Activated CD4-positive, alpha-beta T cell treated with anti-CD3 and anti-CD28 coated beads, Interleukin-2, amount 50 U/mL, for 16 hours (primary cell): ENCODE results near the gene ERICH4.
"Not testable (repeated sequence)": the region's sequence is repeated elsewhere in the genome, so short reads cannot be mapped to it uniquely, and the experiment has no call there.

Source experiments
- DNase-seq: peaks from one replicate; pipeline ENCODE4 v3.0.0-alpha.2; 2020

Gene ERICH4

GRCh38 chr19:41415154-41415571 is 27.8 kb upstream of the ERICH4 start:
- DNase-seq: no peak

GRCh38 chr19:41416194-41416674 is 26.7 kb upstream of the ERICH4 start:
- no peak for DNase-seq

GRCh38 chr19:41420101-41420880 is 22.7 kb upstream of the ERICH4 start:
- DNase-seq: no peak

GRCh38 chr19:41421314-41421713 is 21.6 kb upstream of the ERICH4 start:
- no peak for DNase-seq

- no peak for DNase-seq
These were observed 21.0 kb upstream of the ERICH4 start for GRCh38 chr19:41421973-41422372.

- no peak for DNase-seq
These were observed 20.5 kb upstream of the ERICH4 start for GRCh38 chr19:41422456-41422855.

- DNase-seq: no peak
These were observed 20.0 kb upstream of the ERICH4 start for GRCh38 chr19:41422955-41423354.

GRCh38 chr19:41424335-41425173 is 18.4 kb upstream of the ERICH4 start:
- no peak for DNase-seq

GRCh38 chr19:41425174-41426115 is 17.5 kb upstream of the ERICH4 start:
- no peak for DNase-seq

- no peak for DNase-seq
These were observed 16.7 kb upstream of the ERICH4 start for GRCh38 chr19:41426116-41426841.

GRCh38 chr19:41426952-41427646 is 15.9 kb upstream of the ERICH4 start, which contains the start of gene B3GNT8:
Gene B3GNT8, minus strand, starts transcription at chr19:41427374. Its CDS starts 596 bp downstream, at chr19:41426778.
- DNase-seq: peak; percentile 51

GRCh38 chr19:41427647-41428480 is 15.1 kb upstream of the ERICH4 start:
- DNase-seq: peak; percentile 55

- no peak for DNase-seq
These were observed 14.5 kb upstream of the ERICH4 start for GRCh38 chr19:41428481-41428859.

GRCh38 chr19:41430922-41431321 is 12.0 kb upstream of the ERICH4 start:
- no peak for DNase-seq

- peak; percentile 14 for DNase-seq
These were observed 11.2 kb upstream of the ERICH4 start for GRCh38 chr19:41431426-41432386.

GRCh38 chr19:41433171-41433570 is 9.8 kb upstream of the ERICH4 start:
- DNase-seq: no peak

- no peak for DNase-seq
These were observed 8.5 kb upstream of the ERICH4 start for GRCh38 chr19:41434450-41434849.

- DNase-seq: not testable (repeated sequence)
These were observed 7.6 kb upstream of the ERICH4 start for GRCh38 chr19:41435376-41435775.
